Hematopoietic multipotent progenitor cell treated with erythropoietin and hydrocortisone succinate and interleukin-3 and kit ligand, for 6 days (in vitro differentiated cells): ENCODE data around the gene TES.

ENCODE experiments used
- DNase-seq: peaks from one replicate; pipeline ENCODE4 v3.0.0-alpha.2; 2015

Gene TES

GRCh38 chr7:116252249-116252648 is 41.9 kb downstream of the TES start:
- DNase-seq = no peak

GRCh38 chr7:116257156-116257555 is 46.8 kb downstream of the TES start:
- no peak for DNase-seq

GRCh38 chr7:116258734-116259133 is 48.4 kb downstream of the TES start:
- peak; percentile 76 for DNase-seq

- DNase-seq = no peak
Measured at GRCh38 chr7:116259156-116259870, 49.0 kb downstream of the TES start.

- no peak for DNase-seq
Measured at GRCh38 chr7:116259871-116260440, 49.6 kb downstream of the TES start.

GRCh38 chr7:116261904-116262303 is 51.6 kb downstream of the TES start:
- no peak for DNase-seq

GRCh38 chr7:116265881-116266280 is 55.5 kb downstream of the TES start:
- no peak for DNase-seq

GRCh38 chr7:116269466-116269865 is 59.1 kb downstream of the TES start:
- DNase-seq = no peak

- DNase-seq = no peak
Measured at GRCh38 chr7:116271161-116271913, 61.0 kb downstream of the TES start.

GRCh38 chr7:116271963-116272886 is 61.9 kb downstream of the TES start:
- DNase-seq = no peak

GRCh38 chr7:116273283-116273917 is 63.1 kb downstream of the TES start:
- no peak for DNase-seq

- DNase-seq = no peak
Measured at GRCh38 chr7:116273918-116274301, 63.6 kb downstream of the TES start.

GRCh38 chr7:116277070-116277469 is 66.7 kb downstream of the TES start:
- DNase-seq = no peak

GRCh38 chr7:116279217-116279616 is 68.9 kb downstream of the TES start:
- DNase-seq = no peak

GRCh38 chr7:116280803-116281202 is 70.5 kb downstream of the TES start:
- no peak for DNase-seq

GRCh38 chr7:116283595-116284204 is 73.4 kb downstream of the TES start:
- DNase-seq = no peak

- DNase-seq = no peak
Measured at GRCh38 chr7:116284390-116284789, 74.1 kb downstream of the TES start.

GRCh38 chr7:116285252-116285651 is 74.9 kb downstream of the TES start:
- DNase-seq = no peak

GRCh38 chr7:116290740-116291139 is 80.4 kb downstream of the TES start:
- no peak for DNase-seq

- DNase-seq = no peak
Measured at GRCh38 chr7:116291937-116292336, 81.6 kb downstream of the TES start.

GRCh38 chr7:116292381-116292780 is 82.0 kb downstream of the TES start:
- no peak for DNase-seq

- peak; percentile 9 for DNase-seq
Measured at GRCh38 chr7:116293139-116293538, 82.8 kb downstream of the TES start.
